NCI-H2227 treated with DMSO at 0.1 percent for 48 hours (cell line): ENCODE data around the gene CLCC1.
"Not testable (repeated sequence)": the region's sequence is repeated elsewhere in the genome, so short reads cannot be mapped to it uniquely, and the experiment has no call there.

Experiments used
- DNase-seq: peaks from one replicate; lab custom pipeline; 2025; lab: John Stamatoyannopoulos, UW

CLCC1 gene

DNA sequence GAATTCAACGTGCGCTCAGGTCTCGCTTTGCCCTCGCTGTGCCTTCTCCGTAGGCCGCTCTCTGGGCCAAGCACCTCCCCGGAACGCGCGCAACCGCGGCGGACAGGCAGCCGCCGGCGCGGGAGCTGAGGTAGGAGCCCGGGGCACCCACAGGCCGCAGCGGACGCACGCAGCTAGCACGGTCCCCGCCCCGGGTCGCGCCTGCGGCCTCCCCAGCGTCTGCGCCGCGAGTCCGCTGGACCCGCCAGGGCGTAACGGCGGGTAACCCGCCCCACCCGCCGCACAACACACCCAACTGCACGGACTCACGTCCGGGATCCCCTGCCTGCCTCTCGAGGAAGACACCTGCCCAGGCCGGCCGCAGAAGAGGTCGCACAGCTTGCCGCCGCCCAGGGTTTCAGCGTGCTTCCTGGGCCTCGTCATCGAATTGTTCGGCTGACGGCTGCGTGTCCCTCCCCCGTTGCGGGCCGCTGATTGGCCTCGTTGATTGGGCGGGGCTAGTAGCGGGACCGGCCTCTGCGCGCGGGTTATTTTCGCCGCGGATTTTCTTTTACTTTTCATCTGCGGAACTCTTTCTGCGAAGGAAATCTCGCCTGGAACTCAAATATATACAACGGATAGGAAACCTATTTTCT is at the start of gene CLCC1:
CLCC1 (minus strand) TSS at position 433 of the 635 bp plus-strand sequence. CDS start 13,047 bp downstream, outside the sequence.
- DNase-seq = peak; percentile 88

DNA sequence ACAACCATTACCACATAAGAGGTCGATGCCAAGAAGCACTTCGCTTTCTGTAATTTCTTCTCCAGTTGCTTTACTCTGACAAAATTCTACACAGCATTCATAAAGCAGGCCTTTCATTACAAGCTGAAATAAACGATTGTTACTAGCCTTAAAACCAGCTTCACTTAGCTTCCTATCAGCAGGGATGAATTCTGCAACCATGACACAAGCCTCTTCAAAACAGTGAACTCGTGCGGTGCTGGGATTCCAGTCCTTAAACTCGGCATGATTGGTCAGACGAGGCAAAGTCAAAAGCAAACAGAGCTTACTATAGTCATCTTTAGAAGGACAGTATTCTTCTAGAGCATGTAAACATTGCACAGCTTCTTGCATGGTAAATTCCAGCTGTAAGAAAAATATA is 48.1 kb upstream of the CLCC1 start:
- DNase-seq = no peak

DNA sequence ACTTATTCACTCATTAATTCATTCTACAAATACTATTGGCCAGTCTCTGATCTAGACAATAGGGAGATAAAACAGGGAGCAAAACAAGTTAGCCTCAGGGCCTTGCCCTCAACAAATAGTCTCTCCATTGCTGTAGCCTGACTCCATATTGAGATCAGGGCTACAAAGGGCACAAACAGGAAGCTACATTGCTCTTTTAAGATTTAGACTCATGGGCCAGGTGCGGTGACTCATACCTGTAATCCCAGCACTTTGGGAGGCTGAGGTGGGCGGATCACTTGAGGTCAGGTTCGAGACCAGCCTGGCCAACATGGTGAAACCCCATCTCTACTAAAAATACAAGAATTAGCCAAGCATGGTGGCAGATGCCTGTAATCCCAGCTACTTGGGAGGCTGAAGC is 33.3 kb upstream of the CLCC1 start:
- not testable (repeated sequence) for DNase-seq

DNA sequence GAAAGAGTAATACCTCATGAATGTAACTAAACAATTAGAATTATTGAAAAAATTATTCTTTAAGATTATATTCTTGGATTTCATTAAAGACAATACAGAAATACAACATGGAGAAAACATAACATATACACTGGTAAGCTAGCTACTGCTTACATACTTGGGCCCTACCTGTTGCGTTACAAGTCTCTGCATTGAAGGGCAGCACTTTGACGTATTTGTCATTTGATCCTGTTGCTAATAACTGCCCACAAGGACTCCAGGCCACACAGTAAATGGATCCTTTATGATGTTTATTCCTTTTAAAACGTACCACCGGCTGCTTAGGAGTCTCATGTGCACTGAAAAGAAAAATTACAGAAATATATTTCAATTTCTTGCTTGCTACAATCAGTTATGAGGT is 19.8 kb upstream of the CLCC1 start:
- no peak for DNase-seq

- no peak for DNase-seq
These were observed 13.4 kb upstream of the CLCC1 start for GRCh38 chr1:108976658-108977057.

DNA sequence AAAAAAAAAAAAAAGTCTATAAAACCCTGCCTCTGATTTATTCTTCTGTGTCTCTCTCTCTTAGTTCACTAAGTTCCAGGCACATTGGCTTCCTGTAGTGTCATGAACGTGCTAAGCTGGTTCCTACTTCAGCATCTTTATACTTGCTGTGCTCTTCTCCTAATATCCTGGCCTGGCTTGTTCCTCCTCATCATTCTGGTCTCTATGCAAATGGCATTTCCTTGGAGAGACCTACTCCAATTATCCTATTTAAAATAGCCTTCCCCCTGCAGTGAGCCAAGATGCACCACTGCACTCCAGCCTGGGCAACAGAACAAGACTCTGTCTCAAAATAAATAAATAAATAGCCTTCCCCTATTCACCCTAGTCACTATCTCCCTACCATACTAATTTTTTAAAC is 9.7 kb upstream of the CLCC1 start:
- no peak for DNase-seq

GRCh38 chr1:108969346-108969745 is 6.1 kb upstream of the CLCC1 start:
- no peak for DNase-seq

- peak; percentile 43 for DNase-seq
These were observed 618 bp downstream of the CLCC1 start for GRCh38 chr1:108962681-108963051.

GRCh38 chr1:108961752-108962486 is 1.4 kb downstream of the CLCC1 start:
- no peak for DNase-seq

DNA sequence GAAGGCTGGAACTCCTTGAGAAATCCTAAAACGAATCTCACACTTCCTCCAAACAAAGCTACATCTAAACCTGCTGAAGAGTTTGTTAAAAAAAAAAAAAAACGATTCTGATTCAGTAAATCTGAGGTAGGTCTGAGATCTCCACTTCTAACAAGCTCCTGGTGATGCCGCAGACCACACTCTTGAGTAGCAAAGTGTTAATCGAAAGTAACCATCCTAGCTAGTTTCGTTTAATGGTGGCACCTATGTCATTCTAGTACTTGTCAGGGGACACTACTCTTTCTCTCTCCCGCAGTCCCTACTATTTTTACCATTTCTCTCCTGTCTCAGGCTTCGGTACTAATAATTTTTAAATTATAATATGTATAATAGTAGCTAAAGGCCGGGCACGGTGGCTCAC is 2.1 kb downstream of the CLCC1 start:
- no peak for DNase-seq

- DNase-seq = no peak
These were observed 2.6 kb downstream of the CLCC1 start for GRCh38 chr1:108960719-108961118.

DNA sequence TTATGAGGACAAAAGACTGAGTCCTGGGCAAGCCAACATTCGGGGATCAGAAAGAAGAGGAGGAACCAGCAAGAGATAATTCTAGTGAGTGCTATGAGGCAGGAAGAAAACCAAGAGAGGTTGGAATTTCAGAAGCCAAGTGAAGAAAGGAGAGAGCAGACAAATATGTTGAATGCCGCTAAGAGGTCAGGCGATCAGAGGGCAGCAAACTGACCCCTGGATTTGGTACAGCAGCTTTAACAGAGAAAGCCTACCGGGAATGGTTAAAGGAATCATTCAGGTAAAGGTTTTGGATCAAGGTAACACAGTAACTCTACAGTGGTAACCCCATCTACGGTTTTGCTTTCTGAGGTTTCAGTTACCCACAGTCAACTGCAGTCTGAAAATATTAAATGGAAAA is 5.4 kb downstream of the CLCC1 start:
- no peak for DNase-seq

DNA sequence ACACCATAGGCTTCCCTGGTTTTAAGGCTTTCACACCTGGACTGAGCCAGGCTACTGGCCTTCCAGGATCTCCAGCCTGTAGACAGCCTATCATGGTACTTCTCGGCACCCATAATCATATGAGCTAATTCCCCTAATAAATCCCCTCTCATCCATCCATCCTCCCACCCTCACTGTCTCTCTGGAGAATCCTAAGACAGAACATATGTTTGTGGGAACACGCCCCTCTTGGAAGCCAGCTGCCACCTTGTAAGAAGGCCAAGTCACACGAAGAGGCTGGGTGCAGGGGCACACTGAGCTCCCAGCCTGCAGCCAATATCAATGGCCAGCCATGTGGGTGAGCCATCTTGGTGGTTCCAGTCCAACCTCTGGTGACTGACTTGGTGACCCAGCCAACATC is 7.4 kb downstream of the CLCC1 start:
- no peak for DNase-seq

GRCh38 chr1:108955111-108955510 is 8.2 kb downstream of the CLCC1 start:
- no peak for DNase-seq

GRCh38 chr1:108953452-108953851 is 9.8 kb downstream of the CLCC1 start:
- DNase-seq = no peak

- no peak for DNase-seq
These were observed 12.0 kb downstream of the CLCC1 start for GRCh38 chr1:108951242-108951641.

GRCh38 chr1:108949044-108949443 is 14.2 kb downstream of the CLCC1 start:
- no peak for DNase-seq

GRCh38 chr1:108947871-108948525 is 15.3 kb downstream of the CLCC1 start:
- no peak for DNase-seq

GRCh38 chr1:108936170-108936569 is 27.1 kb downstream of the CLCC1 start:
- no peak for DNase-seq

- no peak for DNase-seq
These were observed 29.3 kb downstream of the CLCC1 start for GRCh38 chr1:108933944-108934343.

DNA sequence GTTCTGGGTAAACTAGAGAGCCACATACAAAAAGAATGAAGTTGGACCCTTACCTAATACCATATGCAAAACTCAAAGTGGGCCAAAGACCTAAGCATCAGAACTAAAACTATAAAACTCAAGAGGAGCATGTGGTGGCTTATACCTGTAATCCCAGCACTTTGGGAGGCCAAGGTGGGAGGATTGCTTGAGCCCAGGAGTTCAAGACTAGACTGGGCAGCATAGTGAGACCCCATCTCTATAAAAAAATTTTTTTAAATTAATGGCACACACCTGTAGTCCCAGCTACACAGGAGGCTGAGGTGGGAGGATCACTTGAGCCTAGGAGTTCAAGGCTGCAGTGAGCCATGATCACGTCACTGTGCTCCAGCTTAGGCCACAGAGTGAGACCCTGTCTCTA is 35.7 kb downstream of the CLCC1 start:
- DNase-seq = not testable (repeated sequence)

DNA sequence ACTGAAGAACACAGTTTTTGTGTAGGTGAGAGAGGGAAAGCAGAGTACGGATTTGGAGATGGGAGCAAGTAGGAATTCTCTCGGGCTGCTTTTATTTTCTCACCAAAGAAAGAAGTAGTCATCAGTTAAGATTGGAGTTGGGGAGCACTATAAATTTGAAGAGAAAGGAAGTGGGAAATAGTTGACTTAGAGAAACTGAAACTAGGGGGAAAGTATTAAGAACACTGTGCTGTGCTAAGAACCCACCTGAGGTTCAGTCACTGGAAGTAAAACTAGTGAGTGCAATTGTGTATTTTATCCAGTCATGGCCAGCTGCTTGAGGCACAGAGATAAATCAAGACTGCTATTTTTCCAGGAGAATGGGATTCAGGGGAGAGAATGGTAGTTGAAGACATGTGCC is 37.4 kb downstream of the CLCC1 start:
- no peak for DNase-seq

DNA sequence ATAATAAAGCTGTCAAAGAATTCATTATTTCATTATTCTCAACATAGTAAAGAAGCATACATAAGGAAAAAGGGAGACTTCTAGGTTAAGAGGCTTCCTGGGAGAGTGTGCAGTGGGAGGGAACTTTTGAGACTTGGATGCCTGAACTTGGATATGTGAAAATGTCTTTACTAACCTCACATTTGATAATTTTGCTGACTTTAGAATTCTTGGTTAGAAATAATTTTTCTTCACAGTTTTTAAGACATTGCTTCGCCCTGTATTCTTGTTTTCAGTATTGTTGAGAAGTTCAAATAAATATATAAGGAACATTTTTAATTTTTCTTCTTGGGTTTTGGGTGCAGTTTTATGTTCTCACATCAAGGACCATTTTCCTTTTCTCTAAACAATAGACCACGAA is 46.5 kb downstream of the CLCC1 start:
- no peak for DNase-seq
